ENCODE measurements around the gene PHACTR3. TPM values are rescaled to one million over a fixed set of nuclear protein-coding genes. Genes with fewer than 3 reads are reported as not detected.

Gene PHACTR3
- total and polyA plus RNA-seq, 2 of the 8 experiments (the other 6 are each of a cell fraction or from before 2014, with no cell fraction given): 0.05 to 0.13 TPM

GRCh38 chr20:59848182-59848581 lies 243.8 kb downstream of the PHACTR3 start:
- 0 out of 8 replicates have a peak, but pooled peaks cover 0 to 2% (median 0%) of the 10 kb centered on the region in 4 experiments for H3K36me3 ChIP-seq (ENCODE audit: control insufficient read depth in 2 of 4, insufficient read depth in 4 of 4, low read length in 3 of 4)
- H2BK20ac ChIP-seq (ENCODE audit: low read length): no peak overlapping the region
- H3K23me2 ChIP-seq (ENCODE audit: low read depth, low read length): no peaks in the 10 kb centered on the region
- H3K4me1 ChIP-seq (replicated peaks in 1 of 4; ENCODE audit: control insufficient read depth in 3 of 4, insufficient read depth in 4 of 4, low read length in 3 of 4): no peaks in the 10 kb centered on the region
- no peak overlapping the region for H2BK120ac ChIP-seq (replicated peaks; ENCODE audit: low read depth, low read length)
- no peaks in the 10 kb centered on the region for H3K79me2 ChIP-seq (ENCODE audit: control insufficient read depth in 1 of 2, insufficient read depth in 2 of 2, low read length in 2 of 2)
- no peak overlapping the region for H4K5ac ChIP-seq (ENCODE audit: insufficient read length, low read depth, low read length)
- H3K23ac ChIP-seq (ENCODE audit: insufficient read length): no peak overlapping the region
- H4K20me1 ChIP-seq (replicated peaks in 1 of 2; ENCODE audit: control insufficient read depth in 1 of 2, insufficient read depth in 2 of 2, low read length in 2 of 2): no peaks in the 10 kb centered on the region
- CTCF ChIA-PET (ENCODE audit: partially characterized antibody): interaction anchor here (0.6 to 1.5 kb wide), 2 partner anchors 9 to 506 kb away, joined by 3 read pairs; no protein-coding TSS in a partner anchor
- DNase-seq (ENCODE audit: low read depth in 1 of 2, low spot score in 2 of 2): no peak
- H3K14ac ChIP-seq (ENCODE audit: insufficient read length): no peak overlapping the region
- no peak overlapping the region for H3K18ac ChIP-seq (ENCODE audit: extremely low read depth, low read length)
- no peak overlapping the region for H2BK12ac ChIP-seq (ENCODE audit: low read depth, low read length)
- no peak for FAIRE-seq
- no peak overlapping the region for H3K4ac ChIP-seq (replicated peaks; ENCODE audit: insufficient read length, low read depth, low read length)
- H3K9me3 ChIP-seq (ENCODE audit: insufficient read depth in 2 of 2, low read depth in 1 of 2, low read length in 1 of 2): peaks cover 43% of the 10 kb centered on the region in 2 experiments
- no peak overlapping the region for H2BK15ac ChIP-seq (ENCODE audit: low read length)
- 75% methylated on average over 2 of the region's 2 CpGs; no CpG with 5 or more reads in 1 of the 2 experiments for WGBS, 2 experiments (ENCODE audit: extremely low coverage in 1 of 2, insufficient coverage in 1 of 2, insufficient read length in 1 of 2, insufficient replicate concordance in 2 of 2, low coverage in 1 of 2, low lambda C conversion rate in 2 of 2, missing lambda C conversion rate in 1 of 2)
- no peak overlapping the region for H3K9ac ChIP-seq (replicated peaks in 1 of 4; ENCODE audit: extremely low read depth in 1 of 4, low read depth in 3 of 4, low read length in 3 of 4)
- no peak overlapping the region for H3K56ac ChIP-seq (replicated peaks; ENCODE audit: insufficient read length, low read depth, low read length)
- no peak overlapping the region for H3K4me2 ChIP-seq (ENCODE audit: insufficient read depth in 1 of 2, low read depth in 2 of 2, low read length in 2 of 2)
- no peak for TF ChIP-seq GTF2F1 (IDR thresholded peaks at IDR 0.05; ENCODE audit: borderline replicate concordance, low read depth, low read length)
- H3K27me3 ChIP-seq (replicated peaks in 1 of 4; ENCODE audit: control insufficient read depth in 3 of 4, extremely low read depth in 1 of 4, insufficient read depth in 3 of 4, low read length in 3 of 4): no peaks in the 10 kb centered on the region
- no peak overlapping the region for H4K8ac ChIP-seq (ENCODE audit: extremely low read depth, insufficient read depth, low read length)
- H4K91ac ChIP-seq (replicated peaks; ENCODE audit: insufficient read length, low read length): no peak overlapping the region
- POLR2A ChIA-PET (ENCODE audit: partially characterized antibody): no interaction called here
- H2AK5ac ChIP-seq (ENCODE audit: low read depth, low read length): no peak overlapping the region
- no peak overlapping the region for H2BK5ac ChIP-seq (ENCODE audit: low read depth, low read length)
- no peak overlapping the region for H2AFZ ChIP-seq (ENCODE audit: low read length)
- H3K27ac ChIP-seq (ENCODE audit: low read depth, low read length): no peak overlapping the region
- H3K4me3 ChIP-seq (ENCODE audit: extremely low read depth in 1 of 4, insufficient read depth in 2 of 4, low read depth in 3 of 4, low read length in 4 of 4): no peak overlapping the region
- H3K79me1 ChIP-seq (ENCODE audit: low read depth, low read length): no peaks in the 10 kb centered on the region
